HG03060 (cell line): ENCODE data around the gene POU2F1.

Experiments used
- ATAC-seq: cut with Tn5 transposase; IDR thresholded peaks from one replicate; pipeline ENCODE4 v1.9.1; 2021; ENCODE audit warnings: low read depth, moderate number of reproducible peaks; ENCODE audit not compliant: unreplicated experiment

The POU2F1 gene

GRCh38 chr1:167266965-167267364, 46.3 kb downstream of the POU2F1 start:
- ATAC-seq: no peak

- ATAC-seq: no peak
Observed at GRCh38 chr1:167268347-167268787, 47.7 kb downstream of the POU2F1 start.

- no peak for ATAC-seq
Observed at GRCh38 chr1:167270349-167271092, 49.8 kb downstream of the POU2F1 start.

GRCh38 chr1:167272369-167272957, 51.8 kb downstream of the POU2F1 start:
- no peak for ATAC-seq

- ATAC-seq: no peak
Observed at GRCh38 chr1:167273027-167273800, 52.5 kb downstream of the POU2F1 start.

- no peak for ATAC-seq
Observed at GRCh38 chr1:167274061-167274460, 53.4 kb downstream of the POU2F1 start.

- peak; percentile 63 for ATAC-seq
Observed at GRCh38 chr1:167276969-167277368, 56.3 kb downstream of the POU2F1 start.

GRCh38 chr1:167278497-167278896, 57.8 kb downstream of the POU2F1 start:
- ATAC-seq: no peak

- no peak for ATAC-seq
Observed at GRCh38 chr1:167280912-167281311, 60.2 kb downstream of the POU2F1 start.

- no peak for ATAC-seq
Observed at GRCh38 chr1:167288390-167289074, 67.8 kb downstream of the POU2F1 start.

GRCh38 chr1:167289075-167289442, 68.4 kb downstream of the POU2F1 start:
- no peak for ATAC-seq

- no peak for ATAC-seq
Observed at GRCh38 chr1:167289966-167290365, 69.3 kb downstream of the POU2F1 start.

- ATAC-seq: no peak
Observed at GRCh38 chr1:167291539-167292185, 71.0 kb downstream of the POU2F1 start.

GRCh38 chr1:167292216-167292615, 71.5 kb downstream of the POU2F1 start:
- ATAC-seq: no peak

- ATAC-seq: no peak
Observed at GRCh38 chr1:167293057-167293456, 72.4 kb downstream of the POU2F1 start.

- no peak for ATAC-seq
Observed at GRCh38 chr1:167294528-167294927, 73.8 kb downstream of the POU2F1 start.

- no peak for ATAC-seq
Observed at GRCh38 chr1:167297222-167298214, 76.8 kb downstream of the POU2F1 start.

- ATAC-seq: no peak
Observed at GRCh38 chr1:167298325-167298724, 77.6 kb downstream of the POU2F1 start.

GRCh38 chr1:167301355-167301754, 80.7 kb downstream of the POU2F1 start:
- ATAC-seq: no peak
